GM13976 (cell line): ENCODE results near the gene DCAF12L2.
A peak's percentile ranks its signal among the peaks of the same experiment; 100 is the strongest.
"Not testable (repeated sequence)": the region's sequence is repeated elsewhere in the genome, so short reads cannot be mapped to it uniquely, and the experiment has no call there.

Experiments
- DNase-seq: peaks from one replicate; pipeline ENCODE4 v3.0.0; 2012; ENCODE audit warnings: low spot score
- CTCF ChIP-seq: IDR thresholded peaks from 2 replicates; pipeline ENCODE4 v1.5.1; 2012; ENCODE audit warnings: borderline replicate concordance, mild to moderate bottlenecking; ENCODE audit not compliant: insufficient read depth; ENCODE audit errors: extremely low read depth, missing control alignments, control extremely low read depth
- in situ Hi-C: fragments of 300-500 bp; cut with MboI; formaldehyde crosslinking; loops from one replicate; pipeline ENCODE4 v1.12.0; 2022; ENCODE audit warnings: low sequenced_read_pairs, mixed read lengths, inconsistent platforms; ENCODE audit not compliant: unreplicated experiment

DCAF12L2 gene

DNA sequence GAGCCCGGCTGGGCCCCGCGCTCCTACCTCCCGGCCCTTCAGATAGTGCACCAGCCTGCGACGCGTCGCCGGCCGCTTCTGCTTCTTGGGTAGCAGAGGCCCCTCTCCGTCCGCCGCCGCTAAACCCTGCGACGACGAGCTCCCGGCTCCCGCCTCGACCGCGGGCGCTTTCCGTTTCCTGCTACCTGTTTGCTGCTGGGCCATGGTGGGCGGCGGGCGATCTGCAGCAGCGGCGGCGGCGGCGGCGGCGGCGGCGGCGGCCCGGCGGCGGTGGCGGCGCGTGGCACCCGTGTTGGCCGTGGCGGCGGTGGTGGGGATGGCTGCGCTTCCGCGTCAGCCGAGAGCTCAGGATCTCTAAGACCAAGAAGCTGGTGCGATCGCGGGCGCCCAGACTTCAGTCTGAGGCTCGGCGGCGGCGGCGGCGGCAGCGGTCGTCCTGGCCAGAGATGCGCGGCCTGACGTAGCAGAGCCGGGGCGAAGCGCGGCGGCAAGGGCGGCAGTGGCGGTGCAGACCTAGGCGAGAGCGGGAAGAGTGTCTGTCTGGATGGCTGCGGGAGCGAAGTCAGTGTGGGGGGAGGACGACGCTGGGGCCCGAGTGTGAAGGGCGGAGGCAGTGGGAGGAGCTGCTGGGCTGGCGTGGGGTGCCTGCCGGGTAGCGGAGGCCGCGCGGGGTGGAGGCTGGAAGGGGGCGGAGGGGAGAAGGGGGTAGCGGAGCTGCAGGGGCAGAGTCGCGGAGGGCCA is at the start of gene DCAF12L2:
Gene DCAF12L2 (minus strand): TSS at position 569 of the 741 bp plus-strand sequence. CDS start 365 bp downstream, at position 204.
- in situ Hi-C loops: no loop called here
- DNase-seq: peak; percentile 10

GRCh38 chrX:126190888-126191287 is 24.8 kb upstream of the DCAF12L2 start:
- in situ Hi-C loops, DNase-seq: not testable (repeated sequence)

More for the DNA sequence above, at the start of gene DCAF12L2:
- no peak for TF ChIP-seq CTCF

GRCh38 chrX:126177133-126177840 is 11.2 kb upstream of the DCAF12L2 start:
- no peak for DNase-seq
- in situ Hi-C loops: no loop called here
- TF ChIP-seq CTCF: no peak

GRCh38 chrX:126170720-126171119 is 4.6 kb upstream of the DCAF12L2 start:
- no peak for DNase-seq
- in situ Hi-C loops: no loop called here
- TF ChIP-seq CTCF: no peak

DNA sequence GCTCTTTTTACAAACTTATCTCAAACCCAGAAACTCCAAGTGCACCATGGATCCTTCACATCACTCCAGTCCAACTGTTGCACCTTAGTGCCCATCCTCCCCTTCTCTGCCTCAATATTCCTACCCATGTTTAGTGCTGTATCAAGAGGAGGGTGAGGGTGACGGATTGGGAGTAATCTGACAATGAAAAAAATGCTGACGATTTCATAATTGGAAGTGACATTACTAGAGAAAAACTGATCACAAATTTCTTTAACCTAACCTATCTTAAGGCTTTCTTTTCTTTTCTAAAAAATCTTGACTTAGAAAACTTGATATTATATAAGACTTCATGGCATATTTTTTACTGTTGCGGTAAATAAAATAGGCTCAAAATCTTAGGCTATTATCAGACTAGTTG is 1.5 kb upstream of the DCAF12L2 start:
- in situ Hi-C loops: no loop called here

DNA sequence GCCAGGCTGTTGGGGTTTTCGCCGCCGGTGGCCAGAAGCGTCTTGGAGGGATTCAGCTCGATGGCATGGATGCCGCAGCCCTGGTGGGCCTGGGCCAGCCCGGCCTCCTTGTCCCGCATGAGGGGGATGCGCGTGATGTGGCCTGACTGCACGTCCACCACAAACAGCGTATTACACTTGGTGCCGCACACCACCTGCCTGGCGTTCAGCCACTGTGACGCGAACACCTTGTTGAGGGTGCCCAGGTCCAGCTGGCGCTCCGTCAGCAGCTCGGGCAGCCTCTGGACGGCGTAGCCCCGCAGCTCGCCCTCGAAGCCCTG is 728 bp downstream of the DCAF12L2 start:
- in situ Hi-C loops: no loop called here
- no peak for DNase-seq
- TF ChIP-seq CTCF: no peak

More for the DNA sequence above, 1.5 kb upstream of the DCAF12L2 start:
- no peak for DNase-seq
- TF ChIP-seq CTCF: no peak
